GM18519 (cell line): ENCODE measurements around the gene OR5K1.

Experiments
- ATAC-seq: cut with Tn5 transposase; IDR thresholded peaks from one replicate; pipeline ENCODE4 v1.9.1; 2021; ENCODE audit warnings: mild to moderate bottlenecking, moderate library complexity; ENCODE audit not compliant: unreplicated experiment, low FRiP score

The OR5K1 gene

GRCh38 chr3:98513091-98513511 is 50.1 kb downstream of the OR5K1 start:
- no peak for ATAC-seq

- no peak for ATAC-seq
Observed at GRCh38 chr3:98513736-98514135, 50.7 kb downstream of the OR5K1 start.

DNA sequence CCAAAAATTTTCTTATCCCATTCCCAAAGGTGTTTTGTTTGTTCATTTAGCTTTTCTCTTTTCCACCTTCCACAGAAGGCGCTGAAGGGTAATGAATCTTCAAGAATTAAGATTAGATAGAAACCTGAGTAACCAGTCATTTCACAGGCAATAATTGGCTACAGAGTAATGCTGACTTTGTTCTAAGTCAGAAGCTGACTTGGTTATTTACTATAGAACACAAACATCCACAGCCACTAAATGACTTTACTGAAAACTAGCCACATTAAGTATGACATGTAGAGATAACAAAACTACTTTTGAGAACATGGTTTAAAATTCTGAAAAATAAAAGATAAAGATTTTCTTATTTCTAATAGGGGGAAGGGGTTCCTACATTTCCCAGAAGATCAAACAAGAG is 51.9 kb downstream of the OR5K1 start:
- ATAC-seq, result no peak

GRCh38 chr3:98518816-98519215 is 55.8 kb downstream of the OR5K1 start:
- ATAC-seq, result no peak

GRCh38 chr3:98519351-98519750 is 56.4 kb downstream of the OR5K1 start:
- no peak for ATAC-seq

GRCh38 chr3:98521897-98522543 is 59.0 kb downstream of the OR5K1 start:
- peak; percentile 29 for ATAC-seq
